Omental fat pad (tissue), 4 donors: ENCODE results near the gene P4HA3. TPM values are rescaled to one million over a fixed set of nuclear protein-coding genes. Genes with fewer than 3 reads are reported as not detected.

Experiments used
- ATAC-seq: fragments of 150-250 bp; one replicate; pipeline ENCODE4 v1.9.1; 2016; ENCODE audit warnings: mild to moderate bottlenecking, moderate library complexity; ENCODE audit not compliant: low FRiP score
- DNase-seq: peaks from one replicate; pipeline ENCODE4 v3.0.0-alpha.2; 2019; ENCODE audit warnings: low spot score
- CTCF ChIP-seq, 3 donors: fragments of 450-650 bp; IDR thresholded peaks; one replicate each; pipeline ENCODE4 v1.5.1; 2016 to 2017; ENCODE audit warnings: antibody characterized with exemption in 3 of 3, mild to moderate bottlenecking in 3 of 3, moderate library complexity in 2 of 3
- total RNA-seq, 4 donors: library from RNA; depleted of rRNA; stranded (reverse); fragments of >200 nt; gene quantifications; one replicate each; pipeline ENCODE4 v1.1.0, GENCODE V29; 2016

Gene P4HA3
- total RNA-seq, 4 donors from 2014 or later = 0.50 to 4.4 (median 1.6) TPM

DNA sequence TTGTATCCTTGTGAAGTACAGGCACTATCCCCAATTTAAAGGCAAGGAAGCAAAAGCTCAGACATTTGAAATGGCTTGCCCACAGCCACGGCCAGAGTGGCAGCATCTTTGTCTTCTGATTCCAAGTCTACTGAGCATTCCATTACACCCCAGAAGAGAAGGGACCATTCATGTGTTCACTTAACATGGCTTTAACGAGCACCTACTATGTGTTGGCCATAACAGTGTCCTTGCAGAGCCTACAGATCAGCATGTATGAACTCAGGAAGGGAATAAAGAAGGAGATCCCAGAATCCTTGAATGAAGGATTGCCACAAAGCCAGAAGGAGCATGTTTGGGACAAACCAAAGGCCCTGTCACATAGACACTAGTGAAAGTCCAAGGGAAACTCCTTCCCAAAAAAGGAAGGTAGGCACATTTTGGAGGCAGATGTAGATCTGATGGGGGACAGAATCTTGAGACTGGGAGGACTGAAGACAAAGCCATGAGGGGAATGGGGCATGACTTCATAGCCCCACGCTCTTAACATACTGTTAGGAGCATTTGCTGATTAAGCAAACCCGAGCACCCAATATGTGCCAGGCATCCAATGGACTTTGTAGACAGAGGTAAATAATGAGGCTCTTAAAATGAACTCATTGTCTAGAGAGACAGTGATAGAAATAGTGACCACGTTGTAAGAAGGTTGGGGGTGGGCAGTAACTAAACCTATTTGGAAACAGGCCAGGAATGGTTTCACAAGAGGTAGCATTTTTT lies 54.9 kb downstream of the P4HA3 start:
- no peak for ATAC-seq
- TF ChIP-seq CTCF (IDR thresholded peaks at IDR 0.05) = no peak

GRCh38 chr11:74255741-74256375 lies 55.6 kb downstream of the P4HA3 start:
- DNase-seq = no peak
- no peak for ATAC-seq
- peak in 2 of 3 donors; percentile 48 to 82 for TF ChIP-seq CTCF (IDR thresholded peaks at IDR 0.05)

More for the DNA sequence above, 54.9 kb downstream of the P4HA3 start:
- DNase-seq = no peak

DNA sequence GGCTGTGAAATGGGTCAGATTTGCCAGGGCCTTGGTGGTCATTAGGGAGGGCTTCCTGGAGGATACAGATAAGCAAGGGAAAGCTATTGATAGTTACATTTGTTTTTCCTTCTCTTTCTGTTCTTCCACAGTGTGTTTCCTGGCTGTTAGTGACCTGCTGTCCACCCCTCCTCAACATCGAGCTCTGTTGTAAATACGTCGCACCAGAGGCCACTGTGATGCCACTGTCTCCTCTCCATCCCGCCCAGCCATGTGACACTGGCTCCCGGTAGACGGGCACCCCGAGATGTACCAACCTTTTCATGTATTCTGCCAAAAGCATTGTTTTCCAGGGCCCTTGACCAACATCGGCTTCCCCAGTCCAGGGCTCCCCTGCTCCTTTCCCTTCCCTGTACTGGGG lies 58.1 kb downstream of the P4HA3 start:
- no peak for TF ChIP-seq CTCF (IDR thresholded peaks at IDR 0.05)
- ATAC-seq = no peak
- no peak for DNase-seq

DNA sequence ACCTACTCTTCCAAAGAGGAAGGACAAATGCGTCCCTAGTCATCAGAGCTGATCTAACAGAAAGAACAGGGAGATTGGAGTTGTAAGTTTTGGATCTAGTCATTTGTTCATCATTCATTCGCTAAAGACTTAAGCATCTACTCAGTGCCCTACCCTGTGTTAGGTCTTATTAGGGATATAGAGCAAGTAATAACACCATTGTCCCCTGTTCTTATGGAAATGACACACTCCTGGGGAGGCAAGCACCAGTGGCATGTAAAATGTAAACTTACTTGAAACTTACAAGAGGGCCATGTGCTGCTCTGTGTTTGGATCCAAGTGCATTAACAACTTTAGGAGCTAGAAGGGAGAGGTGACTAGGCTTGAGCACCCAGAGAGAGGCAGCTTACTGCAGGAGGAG lies 61.9 kb downstream of the P4HA3 start:
- no peak for TF ChIP-seq CTCF (IDR thresholded peaks at IDR 0.05)
- ATAC-seq (no peak), DNase-seq (no peak)

- DNase-seq = no peak
- no peak for TF ChIP-seq CTCF (IDR thresholded peaks at IDR 0.05)
- ATAC-seq = no peak
These were observed 63.0 kb downstream of the P4HA3 start for GRCh38 chr11:74248469-74248868.

DNA sequence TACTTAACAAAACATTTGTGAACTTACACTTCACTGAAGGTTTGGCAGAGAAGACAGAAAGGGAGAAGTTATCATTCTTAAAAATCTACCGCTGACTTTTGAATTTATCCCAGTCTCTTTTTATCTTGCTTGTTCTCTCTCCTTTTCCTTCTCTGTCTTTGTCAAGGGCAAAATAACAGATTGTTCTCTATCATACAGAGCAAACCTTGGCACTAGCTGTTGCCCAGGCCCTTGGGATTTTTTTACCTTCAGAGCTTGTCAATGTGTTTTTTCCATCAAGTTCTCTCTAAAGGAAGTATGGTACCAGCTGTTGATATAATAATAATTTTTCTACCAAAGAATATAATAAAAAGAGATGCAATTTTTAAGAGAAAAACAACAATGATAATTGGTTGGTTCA lies 73.2 kb downstream of the P4HA3 start:
- TF ChIP-seq CTCF (IDR thresholded peaks at IDR 0.05) = no peak
- ATAC-seq = no peak
- DNase-seq = no peak

- TF ChIP-seq CTCF (IDR thresholded peaks at IDR 0.05) = no peak
- DNase-seq (no peak), ATAC-seq (no peak)
These were observed 73.9 kb downstream of the P4HA3 start for GRCh38 chr11:74237541-74237940.
